ENCODE results near the gene FOXI3.
A peak's percentile ranks its signal among the peaks of the same experiment; 100 is the strongest.

FOXI3 gene

DNA sequence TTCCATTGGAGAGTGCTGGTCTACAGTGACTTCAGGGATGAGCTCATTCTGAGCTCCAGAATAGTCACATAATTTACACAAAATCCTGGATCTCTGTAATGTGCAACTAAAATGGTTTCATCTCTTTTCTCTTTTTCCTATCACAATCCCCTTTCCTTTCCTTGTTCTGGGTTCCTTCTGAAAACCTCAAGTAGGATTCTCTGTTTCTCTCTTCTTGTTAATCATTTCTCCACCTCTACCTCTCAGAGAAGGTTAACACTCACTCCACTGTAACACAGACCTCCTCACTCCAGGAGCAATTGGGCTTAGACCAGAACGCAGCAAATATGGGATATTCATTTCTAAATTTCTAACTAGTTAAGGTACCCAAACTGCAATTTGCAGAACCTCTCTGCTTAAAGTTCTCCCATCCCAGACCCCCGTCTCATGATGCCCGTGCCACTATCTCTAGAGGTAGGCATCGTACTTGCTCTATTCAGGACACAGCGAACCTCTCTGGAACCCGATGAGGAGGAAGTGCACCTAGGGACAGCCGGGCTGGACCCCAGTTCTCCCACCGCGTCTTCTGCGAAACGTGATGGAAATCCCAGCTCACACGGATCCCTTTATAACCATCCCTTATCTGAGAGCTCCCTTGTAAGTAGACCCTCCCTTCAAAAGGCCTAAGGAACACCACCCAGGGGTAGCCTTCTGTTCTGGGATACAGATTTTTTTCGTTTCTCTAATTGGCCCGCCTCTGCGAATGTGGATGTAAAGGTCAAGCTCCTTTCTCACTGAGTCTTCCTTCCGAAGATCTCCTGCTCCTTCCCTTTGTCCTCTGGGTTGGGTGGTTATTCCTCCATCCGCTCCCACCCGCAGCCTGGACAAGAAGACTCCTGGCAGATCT lies 1.3 kb downstream of the FOXI3 start:
- H3K4me1 ChIP-seq (ENCODE audit: control insufficient read depth, insufficient read depth, low read length) = 0 out of 2 replicates have a peak, but pooled peaks cover 2% of the 10 kb centered on the region
- peak overlapping the region; percentile 76 for H3K4me3 ChIP-seq (ENCODE audit: low read depth, low read length)
- ChIA-PET CTCF (interaction anchor here (0.6 to 1.3 kb wide), 4 partner anchors 15 to 267 kb away, joined by 3 to 6 read pairs (median 4); no protein-coding TSS in a partner anchor), POLR2A (interaction anchor here (2.0 kb wide), 1 partner anchor 9 kb away, joined by 4 read pairs; no protein-coding TSS in a partner anchor)
- H3K36me3 ChIP-seq (ENCODE audit: control insufficient read depth in 2 of 2, insufficient read depth in 1 of 2, low read length in 2 of 2) = peaks cover 0 to 24% of the 10 kb centered on the region in 2 experiments; a peak in 1 of 3 replicates
- 0 out of 2 replicates have a peak overlapping the region, but pooled peaks have one; percentile 52 for H3K27ac ChIP-seq (ENCODE audit: extremely low read depth, low read depth, low read length)
- TF ChIP-seq ZNF449 (tag by site-specific recombination; IDR thresholded peaks at IDR 0.05) (no peak), ZNF677 (tag by site-specific recombination; IDR thresholded peaks at IDR 0.05) (no peak), ZNF223 (tag by site-specific recombination; IDR thresholded peaks at IDR 0.05) (no peak), SETDB1 (IDR thresholded peaks at IDR 0.05; ENCODE audit: insufficient read length, low read length) (no peak), MYNN (tag by site-specific recombination; IDR thresholded peaks at IDR 0.05; ENCODE audit: borderline replicate concordance) (no peak), KLF10 (tag by site-specific recombination; IDR thresholded peaks at IDR 0.05) (no peak), ZNF629 (tag by site-specific recombination; IDR thresholded peaks at IDR 0.05) (0 out of 2 replicates have a peak, but pooled peaks have one; percentile 24), SALL2 (tag by site-specific recombination; IDR thresholded peaks at IDR 0.05; ENCODE audit: borderline replicate concordance) (no peak), ZFP41 (tag by site-specific recombination; IDR thresholded peaks at IDR 0.05; ENCODE audit: borderline replicate concordance) (no peak), ZNF791 (tag by site-specific recombination; IDR thresholded peaks at IDR 0.05) (no peak), ZNF473 (tag by site-specific recombination; IDR thresholded peaks at IDR 0.05) (no peak), KLF8 (tag by site-specific recombination; IDR thresholded peaks at IDR 0.05) (no peak), ZNF366 (tag by site-specific recombination; conservative IDR thresholded peaks at IDR 0.05) (peak; percentile 33; the same call in 1 of the 2 replicates), ZBTB17 (tag by site-specific recombination; IDR thresholded peaks at IDR 0.05) (0 out of 2 replicates have a peak, but pooled peaks have one; percentile 23), PRDM1 (tag by site-specific recombination; IDR thresholded peaks at IDR 0.05) (peak; percentile 77), ZIC2 (tag by site-specific recombination; IDR thresholded peaks at IDR 0.05) (no peak), GFI1B (tag by site-specific recombination; IDR thresholded peaks at IDR 0.05) (no peak), ZBTB48 (tag by site-specific recombination; IDR thresholded peaks at IDR 0.05) (peak; percentile 54; the same call in 1 of the 2 replicates), ZNF701 (tag by site-specific recombination; IDR thresholded peaks at IDR 0.05) (no peak), ZNF585B (tag by site-specific recombination; IDR thresholded peaks at IDR 0.05) (no peak)
- TF ChIP-seq, protein P1, sequence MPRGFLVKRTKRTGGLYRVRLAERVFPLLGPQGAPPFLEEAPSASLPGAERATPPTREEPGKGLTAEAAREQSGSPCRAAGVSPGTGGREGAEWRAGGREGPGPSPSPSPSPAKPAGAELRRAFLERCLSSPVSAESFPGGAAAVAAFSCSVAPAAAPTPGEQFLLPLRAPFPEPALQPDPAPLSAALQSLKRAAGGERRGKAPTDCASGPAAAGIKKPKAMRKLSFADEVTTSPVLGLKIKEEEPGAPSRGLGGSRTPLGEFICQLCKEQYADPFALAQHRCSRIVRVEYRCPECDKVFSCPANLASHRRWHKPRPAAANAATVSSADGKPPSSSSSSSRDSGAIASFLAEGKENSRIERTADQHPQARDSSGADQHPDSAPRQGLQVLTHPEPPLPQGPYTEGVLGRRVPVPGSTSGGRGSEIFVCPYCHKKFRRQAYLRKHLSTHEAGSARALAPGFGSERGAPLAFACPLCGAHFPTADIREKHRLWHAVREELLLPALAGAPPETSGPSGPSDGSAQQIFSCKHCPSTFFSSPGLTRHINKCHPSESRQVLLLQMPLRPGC (tag by site-specific recombination; IDR thresholded peaks at IDR 0.05) = no peak
- TF ChIP-seq, protein P2, sequence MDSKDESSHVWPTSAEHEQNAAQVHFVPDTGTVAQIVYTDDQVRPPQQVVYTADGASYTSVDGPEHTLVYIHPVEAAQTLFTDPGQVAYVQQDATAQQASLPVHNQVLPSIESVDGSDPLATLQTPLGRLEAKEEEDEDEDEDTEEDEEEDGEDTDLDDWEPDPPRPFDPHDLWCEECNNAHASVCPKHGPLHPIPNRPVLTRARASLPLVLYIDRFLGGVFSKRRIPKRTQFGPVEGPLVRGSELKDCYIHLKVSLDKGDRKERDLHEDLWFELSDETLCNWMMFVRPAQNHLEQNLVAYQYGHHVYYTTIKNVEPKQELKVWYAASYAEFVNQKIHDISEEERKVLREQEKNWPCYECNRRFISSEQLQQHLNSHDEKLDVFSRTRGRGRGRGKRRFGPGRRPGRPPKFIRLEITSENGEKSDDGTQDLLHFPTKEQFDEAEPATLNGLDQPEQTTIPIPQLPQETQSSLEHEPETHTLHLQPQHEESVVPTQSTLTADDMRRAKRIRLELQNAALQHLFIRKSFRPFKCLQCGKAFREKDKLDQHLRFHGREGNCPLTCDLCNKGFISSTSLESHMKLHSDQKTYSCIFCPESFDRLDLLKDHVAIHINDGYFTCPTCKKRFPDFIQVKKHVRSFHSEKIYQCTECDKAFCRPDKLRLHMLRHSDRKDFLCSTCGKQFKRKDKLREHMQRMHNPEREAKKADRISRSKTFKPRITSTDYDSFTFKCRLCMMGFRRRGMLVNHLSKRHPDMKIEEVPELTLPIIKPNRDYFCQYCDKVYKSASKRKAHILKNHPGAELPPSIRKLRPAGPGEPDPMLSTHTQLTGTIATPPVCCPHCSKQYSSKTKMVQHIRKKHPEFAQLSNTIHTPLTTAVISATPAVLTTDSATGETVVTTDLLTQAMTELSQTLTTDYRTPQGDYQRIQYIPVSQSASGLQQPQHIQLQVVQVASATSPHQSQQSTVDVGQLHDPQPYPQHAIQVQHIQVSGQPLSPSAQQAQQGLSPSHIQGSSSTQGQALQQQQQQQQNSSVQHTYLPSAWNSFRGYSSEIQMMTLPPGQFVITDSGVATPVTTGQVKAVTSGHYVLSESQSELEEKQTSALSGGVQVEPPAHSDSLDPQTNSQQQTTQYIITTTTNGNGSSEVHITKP (tag by site-specific recombination; IDR thresholded peaks at IDR 0.05) = peak; percentile 30; the same call in 1 of the 2 replicates
- TF ChIP-seq, protein P3, sequence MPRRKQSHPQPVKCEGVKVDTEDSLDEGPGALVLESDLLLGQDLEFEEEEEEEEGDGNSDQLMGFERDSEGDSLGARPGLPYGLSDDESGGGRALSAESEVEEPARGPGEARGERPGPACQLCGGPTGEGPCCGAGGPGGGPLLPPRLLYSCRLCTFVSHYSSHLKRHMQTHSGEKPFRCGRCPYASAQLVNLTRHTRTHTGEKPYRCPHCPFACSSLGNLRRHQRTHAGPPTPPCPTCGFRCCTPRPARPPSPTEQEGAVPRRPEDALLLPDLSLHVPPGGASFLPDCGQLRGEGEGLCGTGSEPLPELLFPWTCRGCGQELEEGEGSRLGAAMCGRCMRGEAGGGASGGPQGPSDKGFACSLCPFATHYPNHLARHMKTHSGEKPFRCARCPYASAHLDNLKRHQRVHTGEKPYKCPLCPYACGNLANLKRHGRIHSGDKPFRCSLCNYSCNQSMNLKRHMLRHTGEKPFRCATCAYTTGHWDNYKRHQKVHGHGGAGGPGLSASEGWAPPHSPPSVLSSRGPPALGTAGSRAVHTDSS (tag by site-specific recombination; IDR thresholded peaks at IDR 0.05) = no peak
- no peaks in the 10 kb centered on the region for H3K9me3 ChIP-seq (ENCODE audit: control insufficient read depth, insufficient read depth, low read depth, low read length)
